Stimulated activated naive CD8-positive, alpha-beta T cell treated with anti-CD3 and anti-CD28 coated beads, Interleukin-15, Interleukin-2, amounts not matched to agents 100 ng/mL and 50 ng/mL, for 24 hours (primary cell): ENCODE measurements around the gene RPS8.
"Not testable (repeated sequence)": the region's sequence is repeated elsewhere in the genome, so short reads cannot be mapped to it uniquely, and the experiment has no call there.

Experiments used
- H3K27ac Mint-ChIP-seq: one replicate; pipeline ENCODE4 v1.8.0; 2021; ENCODE audit warnings: mild to moderate bottlenecking, mixed read lengths
- H3K27me3 Mint-ChIP-seq: one replicate; pipeline ENCODE4 v1.8.0; 2021; ENCODE audit warnings: mixed read lengths
- H3K36me3 Mint-ChIP-seq: one replicate; pipeline ENCODE4 v1.8.0; 2021; ENCODE audit warnings: low read depth, mixed read lengths
- H3K4me1 Mint-ChIP-seq: one replicate; pipeline ENCODE4 v1.8.0; 2021; ENCODE audit warnings: low read depth, mixed read lengths
- H3K4me3 Mint-ChIP-seq: one replicate; pipeline ENCODE4 v1.8.0; 2021; ENCODE audit warnings: mild to moderate bottlenecking, mixed read lengths
- H3K9me3 Mint-ChIP-seq: one replicate; pipeline ENCODE4 v1.8.0; 2021; ENCODE audit warnings: mixed read lengths

Gene RPS8

GRCh38 chr1:44806025-44806703 is 30.8 kb downstream of the RPS8 start:
- Mint-ChIP-seq H3K4me1 (peaks cover 90% of the 10 kb centered on the region), H3K27me3 (no peaks in the 10 kb centered on the region), H3K36me3 (peaks cover 64% of the 10 kb centered on the region), H3K9me3 (no peaks in the 10 kb centered on the region), H3K27ac (peak overlapping the region; percentile 99), H3K4me3 (peak overlapping the region; percentile 76)

- Mint-ChIP-seq H3K4me3 (peak within 1 kb of the TSS; percentile 76), H3K27ac (peak within 1 kb of the TSS; percentile 99), H3K36me3 (peaks cover 64% of the 10 kb centered on the region), H3K9me3 (no peaks in the 10 kb centered on the region), H3K27me3 (no peaks in the 10 kb centered on the region), H3K4me1 (peaks cover 94% of the 10 kb centered on the region)
Observed at GRCh38 chr1:44806704-44807363, 31.5 kb downstream of the RPS8 start, which contains the start of gene DYNLT4. Gene DYNLT4, minus strand, starts transcription at chr1:44807351. Its CDS starts 683 bp downstream, at chr1:44806668.

- Mint-ChIP-seq H3K4me1 (peaks cover 93% of the 10 kb centered on the region), H3K9me3 (no peaks in the 10 kb centered on the region), H3K4me3 (peak overlapping the region; percentile 76), H3K36me3 (peaks cover 62% of the 10 kb centered on the region), H3K27me3 (no peaks in the 10 kb centered on the region), H3K27ac (peak overlapping the region; percentile 99)
Observed at GRCh38 chr1:44807364-44808062, 32.2 kb downstream of the RPS8 start.

- no peaks in the 10 kb centered on the region for H3K27me3 Mint-ChIP-seq
- H3K36me3 Mint-ChIP-seq: peaks cover 55% of the 10 kb centered on the region
- peak within 1 kb of the TSS; percentile 99 for H3K27ac Mint-ChIP-seq
- peaks cover 86% of the 10 kb centered on the region for H3K4me1 Mint-ChIP-seq
- no peaks in the 10 kb centered on the region for H3K9me3 Mint-ChIP-seq
- H3K4me3 Mint-ChIP-seq: peak within 1 kb of the TSS; percentile 76
Observed at GRCh38 chr1:44808063-44808937, 33.0 kb downstream of the RPS8 start, which contains the start of gene BTBD19. Gene BTBD19, plus strand, starts transcription at chr1:44808523. Its CDS starts 298 bp downstream, at chr1:44808821.

GRCh38 chr1:44808938-44809917 is 33.9 kb downstream of the RPS8 start:
- Mint-ChIP-seq H3K9me3 (no peaks in the 10 kb centered on the region), H3K4me3 (peak overlapping the region; percentile 76), H3K27me3 (no peaks in the 10 kb centered on the region), H3K27ac (peak overlapping the region; percentile 99), H3K4me1 (peaks cover 85% of the 10 kb centered on the region), H3K36me3 (peaks cover 50% of the 10 kb centered on the region)

- Mint-ChIP-seq H3K36me3 (peaks cover 47% of the 10 kb centered on the region), H3K27me3 (no peaks in the 10 kb centered on the region), H3K9me3 (no peaks in the 10 kb centered on the region), H3K4me3 (peak overlapping the region; percentile 76), H3K27ac (peak overlapping the region; percentile 99), H3K4me1 (peaks cover 82% of the 10 kb centered on the region)
Observed at GRCh38 chr1:44810101-44810761, 34.9 kb downstream of the RPS8 start.

GRCh38 chr1:44810762-44811105 is 35.4 kb downstream of the RPS8 start:
- Mint-ChIP-seq H3K4me3 (peak overlapping the region; percentile 63), H3K4me1 (peaks cover 82% of the 10 kb centered on the region), H3K27ac (peak overlapping the region; percentile 99), H3K36me3 (peaks cover 47% of the 10 kb centered on the region)
- H3K27me3 Mint-ChIP-seq, H3K9me3 Mint-ChIP-seq: not testable (repeated sequence)

- no peaks in the 10 kb centered on the region for H3K9me3 Mint-ChIP-seq
- H3K4me3 Mint-ChIP-seq: peak overlapping the region; percentile 63
- H3K4me1 Mint-ChIP-seq: peaks cover 82% of the 10 kb centered on the region
- peak overlapping the region; percentile 99 for H3K27ac Mint-ChIP-seq
- peaks cover 46% of the 10 kb centered on the region for H3K36me3 Mint-ChIP-seq
- no peaks in the 10 kb centered on the region for H3K27me3 Mint-ChIP-seq
Observed at GRCh38 chr1:44811234-44811633, 35.9 kb downstream of the RPS8 start.

GRCh38 chr1:44812822-44813543 is 37.6 kb downstream of the RPS8 start:
- Mint-ChIP-seq H3K36me3 (peaks cover 45% of the 10 kb centered on the region), H3K27me3 (no peaks in the 10 kb centered on the region), H3K9me3 (no peaks in the 10 kb centered on the region), H3K4me3 (no peak overlapping the region), H3K4me1 (peaks cover 76% of the 10 kb centered on the region), H3K27ac (no peak overlapping the region)

- H3K27me3 Mint-ChIP-seq, H3K27ac Mint-ChIP-seq, H3K9me3 Mint-ChIP-seq, H3K4me3 Mint-ChIP-seq: not testable (repeated sequence)
- Mint-ChIP-seq H3K36me3 (peaks cover 34% of the 10 kb centered on the region), H3K4me1 (peaks cover 76% of the 10 kb centered on the region)
Observed at GRCh38 chr1:44815926-44816325, 40.6 kb downstream of the RPS8 start.

- H3K4me3 Mint-ChIP-seq: peak overlapping the region; percentile 43
- H3K4me1 Mint-ChIP-seq: peaks cover 68% of the 10 kb centered on the region
- H3K27me3 Mint-ChIP-seq: no peaks in the 10 kb centered on the region
- no peaks in the 10 kb centered on the region for H3K9me3 Mint-ChIP-seq
- peaks cover 25% of the 10 kb centered on the region for H3K36me3 Mint-ChIP-seq
- peak overlapping the region; percentile 39 for H3K27ac Mint-ChIP-seq
Observed at GRCh38 chr1:44817307-44817706, 42.0 kb downstream of the RPS8 start.

GRCh38 chr1:44817771-44818495 is 42.6 kb downstream of the RPS8 start:
- H3K27ac Mint-ChIP-seq: peak overlapping the region; percentile 24
- H3K9me3 Mint-ChIP-seq: no peaks in the 10 kb centered on the region
- H3K4me1 Mint-ChIP-seq: peaks cover 67% of the 10 kb centered on the region
- no peaks in the 10 kb centered on the region for H3K27me3 Mint-ChIP-seq
- H3K4me3 Mint-ChIP-seq: peak overlapping the region; percentile 43
- H3K36me3 Mint-ChIP-seq: peaks cover 25% of the 10 kb centered on the region
